Keratinocyte (primary cell): ENCODE measurements around the gene TIMM17B. TPM values are rescaled to one million over a fixed set of nuclear protein-coding genes. Genes with fewer than 3 reads are reported as not detected.

Experiments used
- DNase-seq: peaks from one replicate; pipeline ENCODE4 v3.0.0-alpha.2; 2011; ENCODE audit warnings: low read depth, missing footprints, low spot score
- FAIRE-seq: peaks from 2 replicates; lab custom pipeline; 2011; peaks lifted over from hg19 to GRCh38; lab: Jason Lieb, UNC
- H2AFZ ChIP-seq: 2 replicates; pipeline ENCODE4 v1.6.0; 2012; ENCODE audit warnings: low read length, control low read depth, inconsistent platforms; ENCODE audit not compliant: control insufficient read depth
- H3K27ac ChIP-seq: 2 replicates; pipeline ENCODE4 v1.5.1; 2011; ENCODE audit warnings: low read length; ENCODE audit not compliant: control insufficient read depth, insufficient read depth
- H3K27me3 ChIP-seq: 3 replicates; pipeline ENCODE4 v1.6.0; 2011; ENCODE audit warnings: low read length; ENCODE audit not compliant: control insufficient read depth, insufficient read depth; ENCODE audit errors: extremely low read depth
- H3K36me3 ChIP-seq, 2 experiments: 2 replicates in 1 of 2; 3 replicates in 1 of 2; pipeline ENCODE4 v1.5.1; 2011; ENCODE audit warnings: low read length in 2 of 2, mild to moderate bottlenecking in 1 of 2; ENCODE audit not compliant: control insufficient read depth in 2 of 2, insufficient read depth in 2 of 2; ENCODE audit errors: extremely low read depth in 1 of 2
- H3K4me1 ChIP-seq: 3 replicates; pipeline ENCODE4 v1.5.1; 2011; ENCODE audit warnings: low read length; ENCODE audit not compliant: control insufficient read depth, insufficient read depth; ENCODE audit errors: extremely low read depth
- H3K4me2 ChIP-seq: 3 replicates; pipeline ENCODE4 v1.6.0; 2011; ENCODE audit warnings: low read depth, low read length; ENCODE audit not compliant: control insufficient read depth, insufficient read depth; ENCODE audit errors: extremely low read depth
- H3K4me3 ChIP-seq, 3 experiments: fragments of 200-600 bp in 1 of 3; sonication (generic) in 1 of 3; 2 replicates in 2 of 3; 3 replicates in 1 of 3; pipeline ENCODE4 v1.5.1; 2011 to 2016; ENCODE audit warnings: low read length in 3 of 3, mild to moderate bottlenecking in 3 of 3, control low read depth in 2 of 3, inconsistent platforms in 1 of 3, low read depth in 1 of 3, mixed read lengths in 1 of 3, mixed run types in 1 of 3, moderate library complexity in 1 of 3; ENCODE audit not compliant: control insufficient read depth in 2 of 3, insufficient read depth in 2 of 3; ENCODE audit errors: extremely low read depth in 1 of 3
- H3K79me2 ChIP-seq: 2 replicates; pipeline ENCODE4 v1.6.0; 2012; ENCODE audit warnings: low read length; ENCODE audit not compliant: control insufficient read depth, insufficient read depth
- H3K9ac ChIP-seq: 3 replicates; pipeline ENCODE4 v1.6.0; 2011; ENCODE audit warnings: low read length; ENCODE audit not compliant: control insufficient read depth, insufficient read depth; ENCODE audit errors: extremely low read depth
- H3K9me1 ChIP-seq: 3 replicates; pipeline ENCODE4 v1.6.0; 2011; ENCODE audit warnings: low read length; ENCODE audit not compliant: control insufficient read depth, insufficient read depth; ENCODE audit errors: extremely low read depth
- H3K9me3 ChIP-seq: 2 replicates; pipeline ENCODE4 v1.5.1; 2012; ENCODE audit warnings: low read depth, low read length; ENCODE audit not compliant: control insufficient read depth
- H4K20me1 ChIP-seq: 3 replicates; pipeline ENCODE4 v1.6.0; 2011; ENCODE audit warnings: low read length; ENCODE audit not compliant: control insufficient read depth, insufficient read depth; ENCODE audit errors: extremely low read depth
- EZH2 ChIP-seq: IDR thresholded peaks from one replicate; pipeline ENCODE4 v1.6.1; 2012; ENCODE audit warnings: inconsistent platforms, mild to moderate bottlenecking, low read length, moderate library complexity
- dilution Hi-C: fragments of 300-500 bp; cut with MboI; formaldehyde crosslinking; loops from one replicate; pipeline ENCODE4 v1.7.0; 2020; ENCODE audit warnings: low sequenced_read_pairs; ENCODE audit not compliant: extremely low pct_ligation_motif_present
- polyA plus RNA-seq, 5 experiments: library from polyadenylated mRNA; depleted of rRNA in 3 of 5; stranded (reverse) in 3 of 5; stranded (forward) in 1 of 5; unstranded in 1 of 5; fragments of >200 nt; gene quantifications; 1 replicate in 1 of 5; 2 replicates in 3 of 5; 3 replicates in 1 of 5; pipeline versions ENCODE4 v1.2.1 to v1.2.3, GENCODE V29; 2011 to 2012; ENCODE audit warnings: missing spikeins in 2 of 5, low read depth in 1 of 5, low replicate concordance in 1 of 5
- TF ChIP-seq, protein P1 (sequence below), 3 experiments: IDR thresholded peaks in 1 of 3; conservative IDR thresholded peaks in 1 of 3; optimal IDR thresholded peaks in 1 of 3; 2 replicates in 2 of 3; 3 replicates in 1 of 3; pipeline versions ENCODE3 to v1.5.1; 2011; ENCODE audit warnings: low read length in 3 of 3, mild to moderate bottlenecking in 3 of 3, moderate library complexity in 2 of 3, control low read depth in 1 of 3, inconsistent platforms in 1 of 3; ENCODE audit not compliant: insufficient read depth in 2 of 3; ENCODE audit errors: extremely low read depth in 1 of 3

The TIMM17B gene
- polyA plus RNA-seq, 1 donor (not counting 4 experiments of a cell fraction or from before 2014, with no cell fraction given) = 34.3 TPM

DNA sequence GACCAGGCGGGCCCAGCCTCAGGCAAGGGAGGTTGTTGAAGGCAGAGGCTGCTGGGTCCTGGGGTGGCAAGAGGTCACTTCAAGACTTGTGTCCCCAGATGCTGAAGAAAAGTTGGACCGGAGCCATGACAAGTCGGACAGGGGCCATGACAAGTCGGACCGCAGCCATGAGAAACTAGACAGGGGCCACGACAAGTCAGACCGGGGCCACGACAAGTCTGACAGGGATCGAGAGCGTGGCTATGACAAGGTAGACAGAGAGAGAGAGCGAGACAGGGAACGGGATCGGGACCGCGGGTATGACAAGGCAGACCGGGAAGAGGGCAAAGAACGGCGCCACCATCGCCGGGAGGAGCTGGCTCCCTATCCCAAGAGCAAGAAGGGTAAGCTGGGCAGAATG lies 4.6 kb upstream of the TIMM17B start:
- Histone ChIP-seq H3K36me3 (peaks cover 6 to 21% of the 10 kb centered on the region in 2 experiments), H2AFZ (no peak overlapping the region), H3K27me3 (no peaks in the 10 kb centered on the region), H3K79me2 (peaks cover 17% of the 10 kb centered on the region), H3K9me3 (no peaks in the 10 kb centered on the region), H3K4me3 (no peak overlapping the region), H3K9me1 (no peaks in the 10 kb centered on the region), H3K4me2 (no peak overlapping the region), H3K27ac (no peak overlapping the region), H3K9ac (no peak overlapping the region), H4K20me1 (peaks cover 3% of the 10 kb centered on the region), H3K4me1 (peaks cover 6% of the 10 kb centered on the region)
- FAIRE-seq (no peak), DNase-seq (no peak)
- TF ChIP-seq, protein P1, sequence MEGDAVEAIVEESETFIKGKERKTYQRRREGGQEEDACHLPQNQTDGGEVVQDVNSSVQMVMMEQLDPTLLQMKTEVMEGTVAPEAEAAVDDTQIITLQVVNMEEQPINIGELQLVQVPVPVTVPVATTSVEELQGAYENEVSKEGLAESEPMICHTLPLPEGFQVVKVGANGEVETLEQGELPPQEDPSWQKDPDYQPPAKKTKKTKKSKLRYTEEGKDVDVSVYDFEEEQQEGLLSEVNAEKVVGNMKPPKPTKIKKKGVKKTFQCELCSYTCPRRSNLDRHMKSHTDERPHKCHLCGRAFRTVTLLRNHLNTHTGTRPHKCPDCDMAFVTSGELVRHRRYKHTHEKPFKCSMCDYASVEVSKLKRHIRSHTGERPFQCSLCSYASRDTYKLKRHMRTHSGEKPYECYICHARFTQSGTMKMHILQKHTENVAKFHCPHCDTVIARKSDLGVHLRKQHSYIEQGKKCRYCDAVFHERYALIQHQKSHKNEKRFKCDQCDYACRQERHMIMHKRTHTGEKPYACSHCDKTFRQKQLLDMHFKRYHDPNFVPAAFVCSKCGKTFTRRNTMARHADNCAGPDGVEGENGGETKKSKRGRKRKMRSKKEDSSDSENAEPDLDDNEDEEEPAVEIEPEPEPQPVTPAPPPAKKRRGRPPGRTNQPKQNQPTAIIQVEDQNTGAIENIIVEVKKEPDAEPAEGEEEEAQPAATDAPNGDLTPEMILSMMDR (optimal IDR thresholded peaks at IDR 0.05 in 1 of 3, IDR thresholded peaks at IDR 0.05 in 1 of 3, conservative IDR thresholded peaks at IDR 0.05 in 1 of 3; ENCODE audit: extremely low read depth in 1 of 3, insufficient read depth in 2 of 3, low read length in 3 of 3) = no peak
- no peak for TF ChIP-seq EZH2
- dilution Hi-C loops = no loop called here

DNA sequence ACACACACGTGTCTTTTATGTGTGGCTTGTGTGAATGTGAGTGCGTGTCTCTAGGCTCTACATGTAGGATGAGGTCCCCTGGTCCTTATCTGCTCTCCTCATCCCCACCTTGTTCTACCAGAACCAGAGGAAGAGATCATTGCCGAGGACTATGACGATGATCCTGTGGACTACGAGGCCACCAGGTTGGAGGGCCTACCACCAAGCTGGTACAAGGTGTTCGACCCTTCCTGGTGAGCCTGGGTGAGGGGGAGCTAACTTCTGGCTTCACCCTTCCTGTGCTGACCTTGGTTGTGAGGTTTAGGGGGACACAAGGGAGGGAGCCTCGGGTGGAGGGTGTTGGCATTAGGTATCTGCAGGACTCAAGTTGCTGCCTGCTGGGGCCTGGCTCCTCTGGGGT lies 3.5 kb upstream of the TIMM17B start:
- FAIRE-seq (no peak), DNase-seq (no peak)
- peaks cover 4 to 18% of the 10 kb centered on the region in 2 experiments for H3K36me3 ChIP-seq
- no peaks in the 10 kb centered on the region for H3K9me3 ChIP-seq
- H3K27me3 ChIP-seq = no peaks in the 10 kb centered on the region
- H2AFZ ChIP-seq = no peak overlapping the region
- dilution Hi-C loops = no loop called here
- H3K27ac ChIP-seq = no peak overlapping the region
- no peak overlapping the region for H3K4me2 ChIP-seq
- H4K20me1 ChIP-seq = peaks cover 3% of the 10 kb centered on the region
- peaks cover 9% of the 10 kb centered on the region for H3K4me1 ChIP-seq
- no peaks in the 10 kb centered on the region for H3K9me1 ChIP-seq
- no peak overlapping the region for H3K4me3 ChIP-seq
- H3K79me2 ChIP-seq = peaks cover 17% of the 10 kb centered on the region
- no peak overlapping the region for H3K9ac ChIP-seq
- TF ChIP-seq EZH2 = no peak
- TF ChIP-seq, protein P1 (optimal IDR thresholded peaks at IDR 0.05 in 1 of 3, IDR thresholded peaks at IDR 0.05 in 1 of 3, conservative IDR thresholded peaks at IDR 0.05 in 1 of 3; ENCODE audit: extremely low read depth in 1 of 3, insufficient read depth in 2 of 3, low read length in 3 of 3) = no peak
